Activated CD4-positive, CD25-positive, alpha-beta regulatory T cell treated with anti-CD3 and anti-CD28 coated beads, Interleukin-2, amount 50 U/mL, for 24 hours (primary cell): ENCODE data around the gene PDE9A.

ENCODE experiments used
- ATAC-seq, 2 donors: fragments of 150-1000 bp; cut with Tn5 transposase; one replicate each; pipeline ENCODE4 v1.10.0; 2021; ENCODE audit warnings: mild to moderate bottlenecking in 1 of 2, moderate library complexity in 1 of 2

PDE9A gene

DNA sequence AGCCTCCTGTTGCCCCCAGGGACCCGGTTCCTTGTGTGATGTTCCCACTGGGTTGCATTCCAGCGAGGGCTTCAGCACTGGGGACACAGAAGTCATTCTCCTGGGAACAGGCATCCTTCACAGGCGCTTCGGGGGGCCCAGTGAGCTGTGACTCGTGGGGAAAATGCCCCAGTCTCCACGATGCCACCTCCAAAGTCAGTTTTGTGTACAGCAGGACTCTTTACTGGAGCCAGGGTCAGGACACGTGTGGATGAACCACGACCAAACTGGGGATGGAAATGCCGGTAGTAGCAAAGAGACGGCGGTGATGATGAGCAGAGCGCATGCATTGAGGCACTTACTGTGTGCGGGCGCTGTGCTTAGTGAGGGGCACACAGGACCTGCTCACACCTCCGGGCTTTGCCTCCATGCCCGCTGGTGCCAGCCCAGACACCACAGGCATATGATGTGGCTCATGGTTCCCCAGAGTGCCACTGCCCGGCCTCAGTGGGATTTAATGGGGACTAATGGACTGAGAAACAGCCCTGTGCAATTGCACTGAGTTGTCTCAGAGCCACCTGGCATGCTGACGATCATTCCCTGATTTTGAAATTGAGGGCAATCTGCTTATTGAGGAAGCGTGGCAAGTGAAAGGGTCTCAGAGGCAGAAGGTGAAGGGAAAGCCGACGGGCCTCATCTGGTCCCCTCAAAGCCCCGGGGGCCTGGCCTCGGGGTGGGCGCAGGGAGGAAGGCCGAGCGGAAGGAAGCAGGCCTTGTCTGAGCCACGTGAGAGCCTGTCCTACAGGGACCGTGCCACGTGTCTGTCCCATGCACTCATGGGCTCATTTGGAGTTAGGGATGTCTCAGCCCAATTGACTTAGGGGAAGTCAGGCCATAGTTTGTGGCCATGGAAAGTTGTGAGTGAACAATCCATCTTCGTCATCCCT, 91.4 kb downstream of the PDE9A start:
- no peak for ATAC-seq

DNA sequence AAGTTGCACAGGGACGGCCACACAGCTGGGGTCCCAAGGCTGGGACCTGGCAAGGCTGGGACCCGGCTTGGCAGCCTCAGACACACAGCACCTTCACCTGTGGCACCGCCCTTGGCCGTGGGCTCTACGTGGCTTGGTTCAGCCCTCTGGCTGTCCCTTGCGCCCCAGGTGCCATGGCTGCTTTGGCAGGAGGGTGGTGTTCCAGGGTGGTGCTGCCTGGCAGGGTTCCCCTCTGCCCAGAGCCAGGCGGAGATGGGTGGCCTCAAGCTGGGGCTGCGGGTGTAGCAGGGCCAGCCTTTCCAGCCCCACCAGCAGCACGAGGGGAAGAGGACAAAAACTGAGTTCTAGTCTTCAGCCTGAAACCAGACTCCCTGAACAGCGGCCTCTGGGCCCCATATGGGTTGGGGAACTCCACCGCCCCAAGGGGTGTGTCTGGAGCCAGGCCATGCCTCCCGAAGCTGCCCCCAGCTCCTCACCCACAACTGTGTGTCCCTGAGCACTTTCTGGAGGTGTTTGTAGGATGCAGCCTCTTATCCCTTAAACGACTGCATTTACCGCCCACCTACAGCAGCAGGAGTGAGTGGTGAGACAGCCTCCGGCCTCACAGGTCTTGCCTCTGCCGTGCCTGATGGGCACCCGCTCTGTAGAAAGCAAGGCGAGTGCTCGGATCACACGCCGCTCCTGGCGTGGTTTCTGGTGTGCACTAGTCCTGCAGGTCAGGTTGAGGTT, 92.3 kb downstream of the PDE9A start:
- peak; percentile 15 to 48 for ATAC-seq

DNA sequence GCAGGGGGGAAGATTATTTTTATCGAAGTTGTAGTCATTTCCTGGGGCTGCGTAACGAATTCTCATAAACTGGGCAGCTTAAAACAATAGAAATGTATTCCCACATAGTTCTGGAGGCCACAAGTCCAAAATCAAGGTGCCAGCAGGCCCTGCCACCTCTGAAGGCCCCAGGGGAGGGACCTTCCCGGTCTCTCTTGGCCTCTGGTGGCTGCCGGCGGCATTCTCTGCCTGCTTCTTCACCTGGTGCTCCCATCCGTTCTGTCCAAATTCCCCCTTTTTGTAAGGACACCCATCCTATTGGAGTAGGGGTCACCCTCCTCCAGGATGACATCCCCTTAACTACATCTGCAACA, 92.8 kb downstream of the PDE9A start:
- no peak for ATAC-seq

DNA sequence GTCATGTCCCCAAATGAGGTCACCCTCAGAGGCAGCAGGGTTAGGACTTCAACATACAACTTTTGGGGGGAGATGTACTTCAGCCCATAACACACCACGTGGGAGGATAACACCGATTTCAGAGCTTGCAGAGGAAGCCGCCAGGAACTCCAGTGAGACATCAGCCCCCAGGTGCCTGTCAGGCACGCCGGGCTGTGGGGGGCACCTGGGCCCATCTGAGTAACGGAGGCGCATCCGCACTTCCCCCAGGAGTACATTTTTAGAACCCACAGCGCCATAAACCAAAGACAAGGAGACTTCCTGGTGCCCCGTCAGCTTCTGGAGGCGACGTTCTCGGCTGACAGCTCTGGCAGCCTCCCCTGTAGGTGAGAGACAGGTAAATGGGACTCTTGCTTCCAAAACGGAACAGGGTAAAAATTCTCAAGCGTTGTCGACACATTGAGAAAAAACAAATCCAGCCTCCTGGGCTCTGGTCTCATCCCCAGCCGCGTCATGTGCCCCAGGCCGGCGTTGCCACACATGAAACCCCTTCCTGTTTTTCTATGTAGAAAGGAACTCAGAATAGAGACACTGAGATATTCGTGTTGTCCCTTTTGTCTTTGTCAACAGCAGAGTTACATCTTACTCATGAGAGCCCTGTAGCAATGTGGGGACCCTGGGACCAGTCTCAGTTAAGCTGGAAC, 93.3 kb downstream of the PDE9A start:
- peak; percentile 67 to 76 for ATAC-seq

DNA sequence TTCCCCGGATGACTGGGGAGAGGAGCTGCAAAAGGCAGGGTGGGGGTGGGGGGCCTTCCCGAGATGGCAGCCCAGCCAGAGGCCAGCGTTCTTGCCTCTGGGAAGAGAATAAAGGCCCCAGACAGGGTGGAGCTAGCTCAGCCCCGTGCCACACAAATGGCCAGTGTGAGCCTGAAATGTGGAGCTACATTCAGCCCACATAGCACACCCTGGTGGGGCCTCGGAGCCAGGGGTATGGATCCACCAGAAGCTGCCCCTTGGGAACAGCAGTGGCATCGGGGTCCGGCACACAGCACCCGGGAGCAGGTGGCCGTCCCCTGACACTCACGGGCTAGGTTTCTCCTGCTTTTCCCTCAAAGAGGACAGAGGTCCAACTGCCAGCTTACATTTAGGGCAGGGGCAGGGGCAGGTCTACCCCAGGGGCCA, 93.9 kb downstream of the PDE9A start:
- no peak for ATAC-seq

DNA sequence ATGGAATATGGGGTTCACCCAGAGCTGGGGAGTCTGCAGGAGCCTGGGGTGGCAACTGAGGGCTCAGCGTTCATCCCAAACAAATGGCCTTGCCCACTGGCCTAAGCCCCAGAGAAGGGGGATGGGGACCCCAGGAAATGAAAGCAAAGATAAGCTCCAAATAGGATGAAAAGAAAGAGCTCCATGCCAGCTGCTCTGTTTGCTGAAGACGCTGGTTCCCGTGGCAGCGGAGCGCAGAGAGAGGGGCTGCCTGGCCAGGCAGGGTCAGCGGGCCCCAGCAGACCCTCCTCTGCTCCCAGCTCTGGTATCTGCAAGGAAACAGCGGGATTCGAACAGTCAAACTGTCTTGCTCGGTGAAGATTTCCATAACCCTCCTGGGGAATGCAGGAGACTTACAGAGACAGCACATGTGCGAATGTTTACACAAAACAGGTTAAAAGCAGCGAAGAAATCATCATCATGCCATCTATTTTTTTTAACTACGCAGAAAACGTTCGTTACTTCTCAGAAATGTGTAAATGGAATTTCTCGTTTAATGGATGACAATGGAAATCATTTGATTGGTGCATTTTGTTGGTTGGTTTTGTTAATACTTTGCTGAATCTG, 94.4 kb downstream of the PDE9A start:
- ATAC-seq: no peak

DNA sequence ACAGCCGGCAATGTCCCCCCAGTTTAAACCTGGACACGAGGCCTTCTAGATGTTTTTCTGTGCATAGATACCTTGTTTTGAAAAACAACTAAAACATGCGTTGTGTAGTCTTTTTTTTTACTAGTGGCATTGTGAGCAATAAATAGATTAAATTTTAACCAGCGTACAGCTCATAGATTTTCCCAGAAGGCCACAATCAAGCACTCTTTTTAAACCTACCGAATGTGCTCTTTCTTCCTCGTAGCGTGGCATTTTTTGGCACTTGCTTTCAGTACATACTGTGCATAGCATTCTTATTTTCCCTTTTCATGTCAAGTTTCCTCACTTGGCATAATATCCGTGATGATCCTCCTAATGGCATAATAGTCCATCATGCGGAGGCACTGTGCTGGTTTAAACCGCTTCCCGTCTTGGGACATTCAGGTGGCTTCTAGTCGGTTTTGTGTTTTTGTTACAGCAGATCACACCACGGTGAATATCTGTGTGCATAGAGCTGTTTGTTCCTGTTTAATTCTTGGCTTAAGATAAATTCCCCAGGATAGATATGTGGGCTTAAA, 95.3 kb downstream of the PDE9A start:
- no peak for ATAC-seq

DNA sequence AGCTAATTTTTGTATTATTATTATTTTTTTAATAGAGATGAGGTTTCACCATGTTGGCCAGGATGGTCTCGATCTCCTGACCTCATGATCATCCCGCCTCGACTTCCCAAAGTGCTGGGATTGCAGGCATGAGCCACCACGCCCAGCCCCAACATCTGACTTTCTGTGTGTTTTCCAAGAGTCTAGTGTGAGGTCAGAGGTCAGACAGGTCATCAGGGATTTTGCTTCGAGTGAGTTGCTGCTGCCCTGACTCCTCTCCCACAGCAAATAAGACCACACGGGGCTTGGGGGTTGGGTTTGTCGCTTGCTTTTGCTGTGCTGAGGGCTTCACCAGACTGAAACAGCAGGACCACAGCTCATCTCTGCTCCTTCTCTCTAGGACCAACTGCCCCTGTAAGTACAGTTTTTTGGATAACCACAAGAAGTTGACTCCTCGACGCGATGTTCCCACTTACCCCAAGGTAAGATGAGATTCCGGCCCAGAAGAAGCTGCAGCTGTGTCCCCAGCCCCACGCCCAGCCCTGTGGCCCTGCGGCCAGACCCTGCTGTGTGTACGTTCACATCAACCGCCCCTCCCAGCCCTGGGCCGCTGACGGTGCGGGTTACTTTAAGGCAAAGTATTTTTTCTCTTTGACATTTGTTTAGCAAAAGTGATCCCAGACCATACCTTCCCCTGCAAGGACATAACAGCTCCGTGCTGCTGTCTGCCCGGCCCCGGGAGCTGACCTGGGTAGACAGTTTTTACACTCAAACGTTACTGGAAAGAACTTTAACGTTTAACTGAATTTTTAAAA, 97.5 kb downstream of the PDE9A start:
- no peak for ATAC-seq

DNA sequence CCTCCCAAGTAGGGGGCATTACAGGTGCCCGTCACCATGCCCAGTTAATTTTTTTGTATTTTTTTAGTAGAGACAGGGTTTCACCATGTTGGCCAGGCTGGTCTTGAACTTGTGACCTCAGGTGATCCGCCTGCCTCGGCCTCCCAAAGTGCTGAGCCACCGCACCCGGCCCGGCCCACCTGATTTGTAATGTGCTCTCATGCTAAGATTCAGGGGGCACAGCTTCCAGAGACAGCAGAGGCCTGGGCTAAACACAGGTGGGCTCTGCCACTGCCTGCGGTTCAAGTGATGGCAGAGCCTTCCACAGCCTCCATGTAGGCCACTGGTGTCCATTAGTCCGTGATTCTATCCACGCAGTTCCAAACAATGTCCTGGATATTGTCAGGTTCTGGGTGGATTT, 98.4 kb downstream of the PDE9A start:
- no peak for ATAC-seq

DNA sequence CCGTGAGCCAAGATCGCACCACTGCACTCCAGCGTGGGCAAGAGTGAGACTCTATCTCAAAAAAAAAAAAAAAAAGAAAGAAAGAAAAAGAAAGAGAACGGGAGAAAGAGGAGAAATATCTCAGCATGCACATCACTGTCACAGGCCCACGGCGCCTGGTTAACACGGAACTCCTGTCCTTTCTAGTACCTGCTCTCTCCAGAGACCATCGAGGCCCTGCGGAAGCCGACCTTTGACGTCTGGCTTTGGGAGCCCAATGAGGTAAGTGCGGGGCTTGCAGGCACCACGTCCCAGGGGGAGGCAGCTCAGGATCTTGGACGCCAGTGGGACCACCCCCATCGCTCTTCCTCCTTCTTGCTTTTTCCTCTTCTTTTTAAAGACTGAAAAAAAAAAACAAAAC, 100.4 kb downstream of the PDE9A start:
- ATAC-seq: no peak

DNA sequence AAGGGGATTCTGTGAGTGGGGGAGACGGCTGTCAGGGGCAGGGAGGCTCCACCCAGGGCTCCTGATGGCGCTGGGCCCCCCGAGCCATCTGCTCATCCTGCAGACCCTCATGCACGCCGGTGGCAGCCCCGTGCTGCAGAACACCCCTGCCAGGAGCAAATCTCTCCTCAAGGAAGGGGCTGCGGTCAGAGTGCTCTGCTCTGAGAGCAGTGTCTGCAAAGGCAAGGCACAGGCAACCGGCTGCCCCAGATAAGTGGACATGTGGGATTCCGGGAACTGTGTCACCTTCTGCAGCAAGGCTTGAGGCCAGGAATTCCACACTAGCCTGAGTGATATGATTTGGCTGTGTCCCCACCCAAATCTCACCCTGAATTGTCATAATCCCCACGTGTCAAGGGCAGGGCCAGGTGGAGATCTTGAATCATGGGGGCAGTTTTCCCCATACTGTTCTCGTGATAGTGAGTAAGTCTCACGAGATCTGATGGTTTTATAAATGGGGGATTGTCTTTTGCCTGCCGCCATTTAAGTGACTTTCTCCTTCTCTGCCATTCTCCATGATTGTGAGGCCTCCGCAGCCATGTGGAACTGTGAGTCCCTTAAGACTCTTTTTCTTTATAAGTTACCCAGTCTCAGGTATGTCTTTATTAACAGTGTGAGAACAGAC, 101.0 kb downstream of the PDE9A start:
- ATAC-seq: no peak

DNA sequence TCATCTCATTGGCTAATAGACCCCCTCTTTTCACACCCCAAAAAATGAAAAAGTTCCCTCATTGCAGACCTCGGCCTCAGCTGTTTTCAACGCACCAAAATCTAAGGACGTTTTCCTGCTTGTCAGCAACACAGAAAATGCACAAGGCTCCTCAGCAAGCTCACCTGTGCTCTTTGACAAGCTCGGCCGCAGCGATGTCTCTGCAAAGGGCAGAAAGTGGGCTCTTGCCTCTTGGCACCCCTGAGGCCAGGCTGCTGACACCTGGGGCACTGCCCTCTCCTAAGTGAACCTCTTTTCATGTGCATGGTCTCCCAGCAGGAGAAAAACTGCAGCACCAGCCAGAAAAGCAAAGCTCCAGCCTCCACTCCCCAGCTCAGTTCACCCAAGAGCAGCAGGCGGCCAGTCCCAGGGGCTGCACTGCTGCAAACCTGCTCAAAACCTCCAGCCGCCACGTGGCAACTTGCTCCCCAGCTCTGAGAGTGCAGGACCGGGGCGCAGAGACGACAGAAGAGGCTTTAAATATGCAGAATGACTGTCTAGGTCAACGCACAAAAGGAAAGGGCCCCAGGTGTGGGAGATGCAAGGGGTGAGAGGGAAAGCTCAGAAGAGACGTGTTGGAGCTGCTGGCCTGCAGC, 101.7 kb downstream of the PDE9A start:
- no peak for ATAC-seq

DNA sequence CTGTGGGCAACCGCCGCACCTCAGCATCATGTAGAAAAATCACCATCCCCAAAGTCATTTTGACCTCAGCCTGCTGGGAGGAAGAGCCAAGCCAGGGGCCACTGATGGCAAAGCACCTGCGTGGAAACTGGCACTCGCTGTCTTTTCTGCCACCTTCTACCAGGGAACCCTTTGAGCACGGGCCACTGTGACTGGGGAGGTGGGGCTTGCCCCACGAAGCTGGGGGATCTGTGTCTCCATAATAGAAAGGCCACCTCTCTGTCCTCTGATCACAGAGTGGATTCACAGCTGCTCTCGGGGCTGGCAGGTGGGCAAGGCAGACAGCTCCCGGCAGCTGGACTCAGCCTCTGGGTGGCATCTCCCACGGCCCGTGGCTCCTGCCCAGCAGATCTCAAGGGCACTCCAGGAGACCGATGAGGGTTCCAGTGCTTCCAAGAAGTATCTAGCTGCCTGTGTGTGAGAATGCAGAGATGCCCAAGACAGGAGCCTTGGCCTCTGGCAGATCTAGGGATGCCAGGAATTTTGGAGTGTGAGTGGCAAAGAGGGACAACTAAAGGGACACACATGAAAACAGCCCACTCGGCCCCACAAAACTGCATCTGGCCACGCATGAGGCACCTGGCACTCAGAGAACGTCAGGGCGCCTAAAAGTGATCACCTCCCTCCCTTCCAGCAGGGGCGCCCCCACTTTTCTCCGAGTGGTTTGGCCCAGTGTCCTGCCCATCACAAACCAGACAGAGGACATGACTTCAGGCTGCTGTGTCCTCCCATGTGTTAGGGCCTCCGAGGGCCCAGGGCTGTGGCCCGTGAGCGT, 102.6 kb downstream of the PDE9A start:
- no peak for ATAC-seq

DNA sequence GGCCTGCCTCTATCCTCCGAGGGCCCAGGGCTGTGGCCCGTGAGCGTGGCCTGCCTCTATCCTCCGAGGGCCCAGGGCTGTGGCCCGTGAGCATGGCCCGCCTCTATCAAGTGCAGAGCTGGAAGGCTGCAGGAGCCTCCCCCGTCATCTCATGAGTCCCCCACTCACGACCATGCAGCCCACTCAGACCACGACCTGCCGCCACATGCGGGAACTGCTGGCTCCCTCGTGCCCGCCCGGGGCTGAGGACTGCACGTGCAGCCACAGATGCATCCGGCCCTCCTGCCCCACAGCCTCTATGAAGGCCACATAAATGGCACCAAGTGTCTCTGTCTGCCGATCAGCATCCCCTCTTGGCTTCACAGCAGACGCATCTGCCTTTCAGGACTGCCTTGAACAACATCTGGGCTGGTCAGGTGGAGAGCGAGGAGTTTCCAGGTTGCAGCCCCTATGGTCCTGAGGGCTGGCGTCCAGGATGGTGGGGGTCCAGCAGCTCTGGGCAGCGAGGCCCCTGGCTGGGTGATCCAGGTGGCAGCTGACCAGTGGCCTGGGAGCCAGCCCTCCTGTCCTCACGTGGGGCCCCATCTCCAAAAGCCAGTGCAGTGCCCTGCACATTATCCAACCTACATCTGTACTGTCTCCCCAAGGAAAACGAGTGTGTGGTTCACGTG, 103.3 kb downstream of the PDE9A start:
- ATAC-seq: no peak

DNA sequence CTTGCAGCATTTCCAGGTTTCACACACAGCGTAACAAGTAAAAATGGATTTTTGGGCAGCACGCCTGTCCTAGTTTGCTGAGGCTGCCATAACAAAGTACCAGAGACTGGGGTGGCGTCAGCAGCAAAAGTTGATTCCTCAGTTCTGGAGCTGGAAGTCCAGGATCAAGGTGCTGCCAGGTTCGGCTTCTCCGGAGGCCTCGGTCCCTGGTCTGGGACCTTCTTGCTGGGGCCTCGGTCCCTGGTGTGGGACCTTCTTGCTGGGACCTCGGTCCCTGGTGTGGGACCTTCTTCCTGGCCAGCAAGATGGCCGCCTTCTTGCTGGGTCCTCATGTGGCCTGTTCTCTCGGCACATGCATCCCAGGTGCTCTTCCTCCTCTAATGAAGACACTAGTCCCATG, 104.0 kb downstream of the PDE9A start:
- ATAC-seq: no peak

DNA sequence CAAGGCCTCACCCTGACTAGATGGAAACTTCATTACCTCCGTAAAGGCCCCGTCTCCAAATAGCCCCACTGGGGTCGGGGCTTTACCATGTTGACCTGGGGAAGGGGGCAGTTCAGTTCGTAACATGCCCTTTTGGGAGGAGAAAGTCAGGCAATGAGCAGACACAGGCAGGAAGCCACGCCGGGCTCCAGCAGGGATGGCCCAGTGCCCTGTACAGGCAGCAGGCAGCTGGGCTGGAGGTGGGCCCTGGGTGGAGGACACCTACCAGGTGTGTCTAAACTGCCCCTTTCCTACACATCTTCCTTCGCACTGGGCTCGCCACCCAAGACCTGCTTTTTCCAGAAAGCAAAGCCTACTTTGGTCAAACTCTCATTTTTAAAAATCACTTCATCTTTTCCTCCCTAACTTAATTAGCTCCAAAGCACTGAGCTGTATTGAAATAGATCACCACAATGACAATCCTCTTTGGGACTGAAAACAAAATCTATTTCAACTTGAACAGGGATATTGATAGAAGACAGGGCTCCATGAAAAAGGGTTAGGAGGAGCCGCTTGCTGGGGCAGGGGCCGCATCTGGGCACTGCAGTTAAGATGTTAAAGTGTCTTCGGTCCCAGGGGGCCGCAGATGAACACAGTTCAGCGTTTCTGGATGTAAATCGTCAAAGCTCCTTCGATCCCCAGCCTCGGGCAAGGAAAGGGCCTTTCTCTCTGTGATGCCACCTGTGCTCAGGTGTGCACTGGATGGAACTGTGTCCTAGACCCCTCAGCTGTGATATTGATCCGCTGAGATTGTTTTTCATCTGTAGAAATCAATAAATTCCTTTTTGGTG, 104.6 kb downstream of the PDE9A start:
- ATAC-seq: no peak

DNA sequence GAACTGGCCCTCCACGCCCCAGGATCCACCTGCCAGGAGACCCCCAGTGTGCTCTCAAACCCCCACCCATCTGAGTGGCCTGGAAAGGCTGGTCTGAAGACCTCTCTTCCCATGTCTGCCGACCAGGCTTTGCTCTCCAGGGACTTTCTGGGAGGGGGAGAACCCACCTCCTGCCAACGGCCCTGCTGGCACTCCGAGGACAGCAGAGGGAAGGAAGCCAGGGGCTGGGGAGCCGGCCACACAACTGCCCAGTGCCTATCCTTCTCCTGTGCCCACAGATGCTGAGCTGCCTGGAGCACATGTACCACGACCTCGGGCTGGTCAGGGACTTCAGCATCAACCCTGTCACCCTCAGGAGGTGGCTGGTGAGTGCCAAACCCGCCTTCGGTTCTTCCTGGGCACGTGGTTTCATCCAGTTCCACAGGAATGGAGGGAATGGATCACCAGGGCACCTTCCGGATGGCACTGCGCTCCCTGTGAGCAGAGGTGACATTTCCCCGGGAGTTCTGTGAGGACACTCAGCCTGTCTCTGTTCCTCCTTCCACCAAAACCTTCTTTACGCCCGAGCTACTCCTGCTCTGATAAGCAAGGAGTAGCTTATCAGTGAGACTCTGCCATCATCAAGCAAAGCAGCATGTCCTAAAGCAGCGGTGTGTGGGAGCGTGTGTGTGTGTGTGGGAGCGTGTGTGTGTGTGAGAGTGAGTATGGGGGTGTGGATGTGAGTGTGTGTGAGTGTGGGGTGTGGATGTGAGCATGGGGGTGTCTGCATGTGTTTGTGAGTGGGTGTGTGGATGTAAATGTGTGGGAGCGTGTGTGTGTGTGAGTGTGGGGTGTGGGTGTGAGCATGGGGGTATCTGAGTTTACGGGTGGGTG, 105.5 kb downstream of the PDE9A start:
- no peak for ATAC-seq

DNA sequence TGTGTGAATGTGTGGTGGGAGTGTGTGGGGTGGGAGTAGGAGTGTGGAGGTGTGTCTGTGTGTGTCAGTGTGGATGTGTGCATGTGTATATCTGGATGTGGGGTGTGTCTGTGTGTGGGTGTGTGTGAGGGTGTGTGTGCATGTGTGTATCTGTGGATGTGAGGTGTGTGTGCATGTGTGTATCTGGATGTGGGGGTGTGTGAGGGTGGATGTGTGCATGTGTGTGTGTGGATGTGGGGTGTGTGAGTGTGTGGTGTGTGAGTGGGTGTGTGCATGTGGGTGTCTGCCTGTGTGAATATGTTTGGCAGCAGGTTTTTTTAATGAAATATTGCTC, 106.1 kb downstream of the PDE9A start:
- ATAC-seq: no peak
